ENCODE data around the gene LRRC45. TPM values are rescaled to one million over a fixed set of nuclear protein-coding genes. Genes with fewer than 3 reads are reported as not detected.

Gene LRRC45
- total and polyA plus RNA-seq, 9 of the 15 experiments (the other 6 are each of a cell fraction or from before 2014, with no cell fraction given): 3.5 to 21.5 (median 11.2) TPM; not detected in 2

GRCh38 chr17:82021107-82021899, 1.8 kb upstream of the LRRC45 start (continued):
- TF ChIP-seq, protein P1, sequence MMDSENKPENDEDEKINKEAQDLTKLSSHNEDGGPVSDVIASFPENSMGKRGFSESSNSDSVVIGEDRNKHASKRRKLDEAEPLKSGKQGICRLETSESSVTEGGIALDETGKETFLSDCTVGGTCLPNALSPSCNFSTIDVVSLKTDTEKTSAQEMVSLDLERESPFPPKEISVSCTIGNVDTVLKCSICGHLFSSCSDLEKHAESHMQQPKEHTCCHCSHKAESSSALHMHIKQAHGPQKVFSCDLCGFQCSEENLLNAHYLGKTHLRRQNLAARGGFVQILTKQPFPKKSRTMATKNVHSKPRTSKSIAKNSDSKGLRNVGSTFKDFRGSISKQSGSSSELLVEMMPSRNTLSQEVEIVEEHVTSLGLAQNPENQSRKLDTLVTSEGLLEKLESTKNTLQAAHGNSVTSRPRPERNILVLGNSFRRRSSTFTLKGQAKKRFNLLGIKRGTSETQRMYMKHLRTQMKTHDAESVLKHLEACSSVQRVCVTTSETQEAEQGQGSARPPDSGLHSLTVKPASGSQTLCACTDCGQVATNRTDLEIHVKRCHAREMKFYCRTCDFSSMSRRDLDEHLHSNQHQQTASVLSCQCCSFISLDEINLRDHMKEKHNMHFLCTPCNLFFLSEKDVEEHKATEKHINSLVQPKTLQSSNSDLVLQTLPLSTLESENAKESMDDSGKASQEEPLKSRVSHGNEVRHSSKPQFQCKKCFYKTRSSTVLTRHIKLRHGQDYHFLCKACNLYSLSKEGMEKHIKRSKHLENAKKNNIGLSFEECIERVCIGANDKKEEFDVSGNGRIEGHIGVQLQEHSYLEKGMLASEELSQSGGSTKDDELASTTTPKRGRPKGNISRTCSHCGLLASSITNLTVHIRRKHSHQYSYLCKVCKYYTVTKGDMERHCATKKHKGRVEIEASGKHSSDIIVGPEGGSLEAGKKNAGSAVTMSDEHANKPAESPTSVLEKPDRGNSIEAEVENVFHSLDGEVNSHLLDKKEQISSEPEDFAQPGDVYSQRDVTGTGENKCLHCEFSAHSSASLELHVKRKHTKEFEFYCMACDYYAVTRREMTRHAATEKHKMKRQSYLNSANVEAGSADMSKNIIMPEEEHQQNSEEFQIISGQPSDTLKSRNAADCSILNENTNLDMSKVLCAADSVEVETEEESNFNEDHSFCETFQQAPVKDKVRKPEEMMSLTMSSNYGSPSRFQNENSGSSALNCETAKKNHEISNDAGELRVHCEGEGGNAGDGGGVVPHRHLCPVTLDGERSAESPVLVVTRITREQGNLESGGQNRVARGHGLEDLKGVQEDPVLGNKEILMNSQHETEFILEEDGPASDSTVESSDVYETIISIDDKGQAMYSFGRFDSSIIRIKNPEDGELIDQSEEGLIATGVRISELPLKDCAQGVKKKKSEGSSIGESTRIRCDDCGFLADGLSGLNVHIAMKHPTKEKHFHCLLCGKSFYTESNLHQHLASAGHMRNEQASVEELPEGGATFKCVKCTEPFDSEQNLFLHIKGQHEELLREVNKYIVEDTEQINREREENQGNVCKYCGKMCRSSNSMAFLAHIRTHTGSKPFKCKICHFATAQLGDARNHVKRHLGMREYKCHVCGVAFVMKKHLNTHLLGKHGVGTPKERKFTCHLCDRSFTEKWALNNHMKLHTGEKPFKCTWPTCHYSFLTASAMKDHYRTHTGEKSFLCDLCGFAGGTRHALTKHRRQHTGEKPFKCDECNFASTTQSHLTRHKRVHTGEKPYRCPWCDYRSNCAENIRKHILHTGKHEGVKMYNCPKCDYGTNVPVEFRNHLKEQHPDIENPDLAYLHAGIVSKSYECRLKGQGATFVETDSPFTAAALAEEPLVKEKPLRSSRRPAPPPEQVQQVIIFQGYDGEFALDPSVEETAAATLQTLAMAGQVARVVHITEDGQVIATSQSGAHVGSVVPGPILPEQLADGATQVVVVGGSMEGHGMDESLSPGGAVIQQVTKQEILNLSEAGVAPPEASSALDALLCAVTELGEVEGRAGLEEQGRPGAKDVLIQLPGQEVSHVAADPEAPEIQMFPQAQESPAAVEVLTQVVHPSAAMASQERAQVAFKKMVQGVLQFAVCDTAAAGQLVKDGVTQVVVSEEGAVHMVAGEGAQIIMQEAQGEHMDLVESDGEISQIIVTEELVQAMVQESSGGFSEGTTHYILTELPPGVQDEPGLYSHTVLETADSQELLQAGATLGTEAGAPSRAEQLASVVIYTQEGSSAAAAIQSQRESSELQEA (IDR thresholded peaks at IDR 0.05; ENCODE audit: low read depth): no peak
- TF ChIP-seq LCOR (CRISPR knock-in tag; IDR thresholded peaks at IDR 0.05) (no peak), ZNF551 (CRISPR knock-in tag; IDR thresholded peaks at IDR 0.05) (no peak), REST (IDR thresholded peaks at IDR 0.05; ENCODE audit: borderline replicate concordance) (peak; percentile 70; the same call in 1 of the 2 replicates), REST (CRISPR knock-in tag; IDR thresholded peaks at IDR 0.05; ENCODE audit: low read depth) (no peak), PRMT5 (CRISPR knock-in tag; IDR thresholded peaks at IDR 0.05) (no peak), ZSCAN29 (IDR thresholded peaks at IDR 0.05) (no peak), ATF7 (IDR thresholded peaks at IDR 0.05) (no peak), XRCC4 (IDR thresholded peaks at IDR 0.05; ENCODE audit: extremely low read depth, insufficient read depth, insufficient read length) (no peak)
- TF ChIP-seq, protein P2, sequence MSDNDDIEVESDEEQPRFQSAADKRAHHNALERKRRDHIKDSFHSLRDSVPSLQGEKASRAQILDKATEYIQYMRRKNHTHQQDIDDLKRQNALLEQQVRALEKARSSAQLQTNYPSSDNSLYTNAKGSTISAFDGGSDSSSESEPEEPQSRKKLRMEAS (CRISPR knock-in tag; IDR thresholded peaks at IDR 0.05): no peak
